OCI-LY1 (cell line): ENCODE measurements around the gene SSC5D.

Experiments used
- H2AFZ ChIP-seq: fragments of 200-600 bp; sonication (generic), shearing (Covaris generic); 2 replicates; pipeline ENCODE4 v1.6.0; 2014; ENCODE audit warnings: antibody characterized with exemption, mild to moderate bottlenecking, low read length
- H3F3A ChIP-seq: fragments of 200-600 bp; sonication (generic), shearing (Covaris generic); 2 replicates; pipeline ENCODE4 v1.6.0; 2014; ENCODE audit warnings: mild to moderate bottlenecking, antibody characterized with exemption, low read length, moderate library complexity; ENCODE audit not compliant: insufficient read depth
- H3K27ac ChIP-seq: fragments of 200-600 bp; sonication (generic); 2 replicates; pipeline ENCODE4 v1.5.1; 2014; ENCODE audit warnings: low read length, mixed run types, mild to moderate bottlenecking, low read depth; ENCODE audit not compliant: poor library complexity, severe bottlenecking
- H3K27me3 ChIP-seq: fragments of 200-600 bp; sonication (generic); 2 replicates; pipeline ENCODE4 v1.6.0; 2014; ENCODE audit warnings: antibody characterized with exemption, mild to moderate bottlenecking, low read length, moderate library complexity; ENCODE audit not compliant: insufficient read depth
- H3K36me3 ChIP-seq: fragments of 200-600 bp; sonication (generic); 2 replicates; pipeline ENCODE4 v1.6.1; 2014; ENCODE audit warnings: mild to moderate bottlenecking, antibody characterized with exemption, low read length, moderate library complexity, mixed read lengths; ENCODE audit not compliant: insufficient read depth
- H3K4me1 ChIP-seq: fragments of 200-600 bp; sonication (generic); 2 replicates; pipeline ENCODE4 v1.5.1; 2014; ENCODE audit warnings: mild to moderate bottlenecking, low read length, moderate library complexity; ENCODE audit not compliant: insufficient read depth, severe bottlenecking
- H3K4me2 ChIP-seq: fragments of 200-600 bp; sonication (generic), shearing (Covaris generic); 2 replicates; pipeline ENCODE4 v1.6.1; 2014; ENCODE audit warnings: low read length
- H3K4me3 ChIP-seq: fragments of 200-600 bp; sonication (generic); 2 replicates; pipeline ENCODE4 v1.5.1; 2014; ENCODE audit warnings: low read length, low read depth, mild to moderate bottlenecking, mixed read lengths; ENCODE audit not compliant: poor library complexity, severe bottlenecking
- H3K79me2 ChIP-seq: fragments of 200-600 bp; shearing (Covaris generic); 2 replicates; pipeline ENCODE4 v1.6.1; 2016; ENCODE audit warnings: mixed run types, low read length, mixed read lengths; ENCODE audit not compliant: insufficient read depth
- H3K9ac ChIP-seq: fragments of 200-600 bp; sonication (generic), shearing (Covaris generic); 2 replicates; pipeline ENCODE4 v1.6.1; 2014; ENCODE audit warnings: mild to moderate bottlenecking, low read length, mixed read lengths
- H3K9me2 ChIP-seq: fragments of 200-600 bp; sonication (generic), shearing (Covaris generic); 2 replicates; pipeline ENCODE4 v1.6.1; 2014; ENCODE audit warnings: low read depth, mild to moderate bottlenecking, low read length, mixed read lengths
- H3K9me3 ChIP-seq: fragments of 200-600 bp; shearing (Covaris generic); 2 replicates; pipeline ENCODE4 v1.6.1; 2014; ENCODE audit warnings: low read length, mixed read lengths
- H4K20me1 ChIP-seq: fragments of 200-600 bp; sonication (generic), shearing (Covaris generic); 2 replicates; pipeline ENCODE4 v1.6.0; 2016; ENCODE audit warnings: mild to moderate bottlenecking, low read length; ENCODE audit not compliant: insufficient read depth
- EZH2 ChIP-seq: fragments of 200-600 bp; sonication (generic), shearing (Covaris generic); IDR thresholded peaks from 2 replicates; pipeline ENCODE4 v1.8.0; 2017; ENCODE audit warnings: borderline replicate concordance, mixed run types, mild to moderate bottlenecking, antibody characterized with exemption, low read length, moderate library complexity, mixed read lengths
- TF ChIP-seq, protein P1 (sequence below): fragments of 200-600 bp; sonication (generic), shearing (Covaris generic); IDR thresholded peaks from 2 replicates; pipeline ENCODE4 v1.5.1; 2017; ENCODE audit warnings: mild to moderate bottlenecking, antibody characterized with exemption, low read length, moderate library complexity, mixed read lengths

The SSC5D gene

DNA sequence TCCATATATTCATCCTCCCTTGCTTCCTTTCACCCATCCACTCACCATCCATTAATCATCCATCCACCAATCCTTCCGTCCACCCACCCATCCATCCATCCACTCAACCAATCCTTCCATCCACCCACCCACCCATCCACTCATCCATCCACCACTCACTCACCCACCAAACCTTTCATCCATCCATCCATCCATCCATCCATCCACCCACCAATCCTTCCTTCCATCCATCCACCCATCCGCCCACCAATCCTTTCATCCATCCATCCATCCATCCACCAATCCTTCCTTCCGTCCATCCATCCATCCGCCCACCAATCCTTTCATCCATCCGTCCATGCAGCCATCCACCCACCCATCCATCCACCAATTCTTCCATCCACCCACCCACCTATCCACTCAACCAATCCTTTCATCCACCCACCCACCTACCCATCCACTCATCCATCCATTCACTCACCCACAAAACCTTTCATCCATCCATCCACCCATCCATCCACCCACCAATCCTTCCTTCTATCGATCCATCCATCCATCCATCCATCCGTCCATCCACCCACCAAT, 54.1 kb downstream of the SSC5D start:
- H3K9ac ChIP-seq = no peak overlapping the region
- H2AFZ ChIP-seq = no peak overlapping the region
- peaks cover 7% of the 10 kb centered on the region; the same call in 1 of the 2 replicates for H3K27me3 ChIP-seq
- no peaks in the 10 kb centered on the region for H4K20me1 ChIP-seq
- no peak overlapping the region for H3K27ac ChIP-seq
- no peak for TF ChIP-seq EZH2
- TF ChIP-seq, protein P1, sequence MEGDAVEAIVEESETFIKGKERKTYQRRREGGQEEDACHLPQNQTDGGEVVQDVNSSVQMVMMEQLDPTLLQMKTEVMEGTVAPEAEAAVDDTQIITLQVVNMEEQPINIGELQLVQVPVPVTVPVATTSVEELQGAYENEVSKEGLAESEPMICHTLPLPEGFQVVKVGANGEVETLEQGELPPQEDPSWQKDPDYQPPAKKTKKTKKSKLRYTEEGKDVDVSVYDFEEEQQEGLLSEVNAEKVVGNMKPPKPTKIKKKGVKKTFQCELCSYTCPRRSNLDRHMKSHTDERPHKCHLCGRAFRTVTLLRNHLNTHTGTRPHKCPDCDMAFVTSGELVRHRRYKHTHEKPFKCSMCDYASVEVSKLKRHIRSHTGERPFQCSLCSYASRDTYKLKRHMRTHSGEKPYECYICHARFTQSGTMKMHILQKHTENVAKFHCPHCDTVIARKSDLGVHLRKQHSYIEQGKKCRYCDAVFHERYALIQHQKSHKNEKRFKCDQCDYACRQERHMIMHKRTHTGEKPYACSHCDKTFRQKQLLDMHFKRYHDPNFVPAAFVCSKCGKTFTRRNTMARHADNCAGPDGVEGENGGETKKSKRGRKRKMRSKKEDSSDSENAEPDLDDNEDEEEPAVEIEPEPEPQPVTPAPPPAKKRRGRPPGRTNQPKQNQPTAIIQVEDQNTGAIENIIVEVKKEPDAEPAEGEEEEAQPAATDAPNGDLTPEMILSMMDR = no peak
- H3K9me3 ChIP-seq = no peaks in the 10 kb centered on the region
- no peak overlapping the region for H3K4me2 ChIP-seq
- H3K79me2 ChIP-seq = no peaks in the 10 kb centered on the region
- no peak overlapping the region for H3K4me3 ChIP-seq
- H3K36me3 ChIP-seq = no peaks in the 10 kb centered on the region
- no peaks in the 10 kb centered on the region for H3K4me1 ChIP-seq
- H3K9me2 ChIP-seq = no peaks in the 10 kb centered on the region
- H3F3A ChIP-seq = no peaks in the 10 kb centered on the region

DNA sequence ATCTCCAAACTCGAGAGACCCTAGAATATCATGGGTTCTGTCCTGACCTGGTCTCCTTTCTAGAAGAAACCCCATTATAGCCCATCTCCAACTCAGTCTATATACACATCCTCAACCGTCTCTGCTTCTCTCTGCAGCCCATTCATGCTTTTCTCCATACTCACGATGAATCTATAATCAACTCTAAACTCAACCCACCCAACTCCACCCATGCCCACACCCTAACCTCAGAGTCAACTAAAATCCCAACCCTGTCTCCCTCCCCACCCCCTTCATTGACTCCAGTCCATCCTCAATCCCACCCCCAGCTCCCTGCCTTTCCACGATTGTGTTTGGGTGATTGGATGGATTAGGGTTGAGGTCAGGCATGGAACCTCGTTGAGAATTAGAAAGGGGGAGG, 55.3 kb downstream of the SSC5D start:
- no peak for TF ChIP-seq EZH2
- TF ChIP-seq, protein P1 = no peak
- Histone ChIP-seq H3K27ac (no peak overlapping the region), H3F3A (no peaks in the 10 kb centered on the region), H3K9ac (no peak overlapping the region), H3K4me2 (no peak overlapping the region), H3K36me3 (no peaks in the 10 kb centered on the region), H3K4me3 (no peak overlapping the region), H3K79me2 (no peaks in the 10 kb centered on the region), H4K20me1 (no peaks in the 10 kb centered on the region), H2AFZ (no peak overlapping the region), H3K9me2 (no peaks in the 10 kb centered on the region), H3K27me3 (peaks cover 9% of the 10 kb centered on the region; the same call in 1 of the 2 replicates), H3K9me3 (no peaks in the 10 kb centered on the region), H3K4me1 (no peaks in the 10 kb centered on the region)

DNA sequence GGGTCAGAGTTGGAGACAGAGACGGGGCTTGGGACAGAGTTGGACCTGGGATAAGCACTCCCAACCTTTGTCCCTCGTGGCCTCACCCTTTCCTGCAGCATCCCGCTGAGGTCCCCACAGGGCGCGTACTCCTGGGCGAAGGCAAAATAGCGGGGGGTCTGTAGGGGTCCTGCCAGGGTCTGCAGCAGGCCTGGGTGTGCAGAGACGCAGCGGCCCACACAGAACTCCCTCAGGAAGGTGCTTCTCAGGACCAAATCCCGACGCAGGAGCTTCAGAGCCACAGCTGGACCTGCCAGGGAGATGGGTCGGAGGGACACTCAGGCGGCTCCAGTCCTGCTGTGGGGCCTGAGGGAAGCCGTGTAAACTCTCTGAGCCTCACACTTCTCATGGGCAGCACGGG, 55.8 kb downstream of the SSC5D start:
- Histone ChIP-seq H3K4me3 (no peak overlapping the region), H3K27ac (no peak overlapping the region), H3K79me2 (no peaks in the 10 kb centered on the region), H2AFZ (no peak overlapping the region), H3K4me2 (no peak overlapping the region), H3K9me2 (no peaks in the 10 kb centered on the region), H3K9ac (no peak overlapping the region), H3F3A (no peaks in the 10 kb centered on the region), H3K4me1 (no peaks in the 10 kb centered on the region), H3K9me3 (no peaks in the 10 kb centered on the region), H3K36me3 (no peaks in the 10 kb centered on the region), H4K20me1 (no peaks in the 10 kb centered on the region), H3K27me3 (peaks cover 9% of the 10 kb centered on the region; the same call in 1 of the 2 replicates)
- TF ChIP-seq EZH2 = no peak
